Peyer's patch (tissue), 4 donors: ENCODE measurements around the gene ICAM5. TPM values are rescaled to one million over a fixed set of nuclear protein-coding genes. Genes with fewer than 3 reads are reported as not detected.

Experiments
- DNase-seq, 3 donors: peaks; one replicate each; pipeline ENCODE4 v3.0.0-alpha.2; 2017 to 2019
- H3K27ac ChIP-seq, 4 donors: fragments of 200-600 bp; sonication (generic); one replicate each; pipeline ENCODE4 v1.5.1; 2016 to 2019
- H3K27me3 ChIP-seq, 2 donors: fragments of 200-600 bp; sonication (generic); one replicate each; pipeline ENCODE4 v1.5.1; 2019
- H3K36me3 ChIP-seq, 3 donors: fragments of 200-600 bp; sonication (generic); one replicate each; pipeline ENCODE4 v1.5.1; 2016 to 2019
- H3K4me1 ChIP-seq, 4 donors: fragments of 200-600 bp; sonication (generic); one replicate each; pipeline ENCODE4 v1.5.1; 2016 to 2019
- H3K4me3 ChIP-seq, 4 donors: fragments of 200-600 bp; sonication (generic); 1 replicate in 3 of 4; 2 replicates in 1 of 4; pipeline ENCODE4 v1.5.1; 2016 to 2019; ENCODE audit warnings: mild to moderate bottlenecking in 1 of 4
- H3K9me3 ChIP-seq, 4 donors: fragments of 200-600 bp; sonication (generic); one replicate each; pipeline ENCODE4 v1.5.1; 2016 to 2019; ENCODE audit warnings: mild to moderate bottlenecking in 1 of 4
- CTCF ChIP-seq, 6 experiments: fragments of 450-650 bp in 4 of 6; fragments of 200-600 bp in 2 of 6; sonication (generic) in 1 of 6; IDR thresholded peaks; one replicate each; pipeline ENCODE4 v1.5.1; 2017 to 2019; ENCODE audit warnings: antibody characterized with exemption in 6 of 6, mild to moderate bottlenecking in 3 of 6, moderate library complexity in 1 of 6
- POLR2A ChIP-seq, 2 donors: fragments of 450-650 bp; IDR thresholded peaks; one replicate each; pipeline ENCODE4 v1.5.1; 2017; ENCODE audit warnings: antibody characterized with exemption in 2 of 2, mild to moderate bottlenecking in 2 of 2, moderate library complexity in 2 of 2
- total RNA-seq, 4 donors: library from RNA; depleted of rRNA; stranded (reverse); fragments of >200 nt; gene quantifications; one replicate each; pipeline ENCODE4 v1.1.0, GENCODE V29; 2016

ICAM5 gene
- total RNA-seq, 4 donors from 2014 or later = 0.27 TPM; not detected in 3

DNA sequence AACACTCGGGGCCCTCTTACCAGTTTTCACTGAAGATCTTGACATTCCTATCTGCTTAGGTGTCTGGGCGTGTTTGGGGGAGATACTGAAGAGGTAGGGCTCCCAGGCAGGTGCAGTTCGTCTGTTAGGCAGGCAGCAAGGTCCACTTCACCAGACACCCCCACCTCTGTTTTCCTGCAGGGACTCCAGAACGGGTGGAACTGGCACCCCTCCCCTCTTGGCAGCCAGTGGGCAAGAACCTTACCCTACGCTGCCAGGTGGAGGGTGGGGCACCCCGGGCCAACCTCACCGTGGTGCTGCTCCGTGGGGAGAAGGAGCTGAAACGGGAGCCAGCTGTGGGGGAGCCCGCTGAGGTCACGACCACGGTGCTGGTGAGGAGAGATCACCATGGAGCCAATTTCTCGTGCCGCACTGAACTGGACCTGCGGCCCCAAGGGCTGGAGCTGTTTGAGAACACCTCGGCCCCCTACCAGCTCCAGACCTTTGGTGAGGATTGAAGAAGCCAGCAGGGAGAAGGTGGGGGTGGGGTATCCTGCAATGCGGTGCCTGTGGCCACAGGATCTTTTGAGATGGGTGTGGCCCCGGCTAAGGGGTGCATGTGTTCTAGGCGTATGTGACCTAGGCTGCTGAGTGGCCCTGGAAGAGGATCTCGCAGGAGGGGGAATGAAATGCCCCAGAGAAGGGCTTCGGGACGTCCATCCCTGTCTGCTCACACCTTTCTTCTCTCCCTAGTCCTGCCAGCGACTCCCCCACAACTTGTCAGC, 6.3 kb upstream of the ICAM5 start:
- Histone ChIP-seq H3K27me3 (peaks cover 0 to 6% of the 10 kb centered on the region in 2 donors), H3K36me3 (peaks cover 0 to 17% (median 0%) of the 10 kb centered on the region in 3 donors), H3K27ac (no peak overlapping the region), H3K4me1 (peaks cover 0 to 22% (median 21%) of the 10 kb centered on the region in 4 donors), H3K4me3 (no peak overlapping the region), H3K9me3 (no peaks in the 10 kb centered on the region)
- TF ChIP-seq CTCF (IDR thresholded peaks at IDR 0.05) = no peak
- no peak for TF ChIP-seq POLR2A (IDR thresholded peaks at IDR 0.05)
- no peak for DNase-seq

- peaks cover 0 to 17% (median 0%) of the 10 kb centered on the region in 3 donors for H3K36me3 ChIP-seq
- TF ChIP-seq CTCF (IDR thresholded peaks at IDR 0.05) = no peak
- no peak for TF ChIP-seq POLR2A (IDR thresholded peaks at IDR 0.05)
- DNase-seq = no peak
- H3K27ac ChIP-seq = no peak overlapping the region
- H3K4me3 ChIP-seq = no peak overlapping the region
- H3K4me1 ChIP-seq = peaks cover 0 to 30% (median 27%) of the 10 kb centered on the region in 4 donors
- no peaks in the 10 kb centered on the region for H3K9me3 ChIP-seq
- peaks cover 0 to 9% of the 10 kb centered on the region in 2 donors for H3K27me3 ChIP-seq
Observed at GRCh38 chr19:10284065-10284959, 5.4 kb upstream of the ICAM5 start.

GRCh38 chr19:10284960-10285278, 4.8 kb upstream of the ICAM5 start:
- H3K9me3 ChIP-seq = no peaks in the 10 kb centered on the region
- peaks cover 0 to 36% (median 33%) of the 10 kb centered on the region in 4 donors for H3K4me1 ChIP-seq
- no peak for TF ChIP-seq CTCF (IDR thresholded peaks at IDR 0.05)
- no peak for TF ChIP-seq POLR2A (IDR thresholded peaks at IDR 0.05)
- no peak overlapping the region for H3K4me3 ChIP-seq
- no peak overlapping the region for H3K27ac ChIP-seq
- peaks cover 0 to 17% (median 0%) of the 10 kb centered on the region in 3 donors for H3K36me3 ChIP-seq
- no peak for DNase-seq
- H3K27me3 ChIP-seq = peaks cover 0 to 15% of the 10 kb centered on the region in 2 donors

DNA sequence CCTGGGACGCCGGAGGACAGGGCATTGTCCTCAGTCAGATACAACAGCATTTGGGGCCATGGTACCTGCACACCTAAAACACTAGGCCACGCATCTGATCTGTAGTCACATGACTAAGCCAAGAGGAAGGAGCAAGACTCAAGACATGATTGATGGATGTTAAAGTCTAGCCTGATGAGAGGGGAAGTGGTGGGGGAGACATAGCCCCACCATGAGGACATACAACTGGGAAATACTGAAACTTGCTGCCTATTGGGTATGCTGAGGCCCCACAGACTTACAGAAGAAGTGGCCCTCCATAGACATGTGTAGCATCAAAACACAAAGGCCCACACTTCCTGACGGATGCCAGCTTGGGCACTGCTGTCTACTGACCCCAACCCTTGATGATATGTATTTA, 4.4 kb upstream of the ICAM5 start:
- H3K27ac ChIP-seq = no peak overlapping the region
- no peak for DNase-seq
- H3K9me3 ChIP-seq = no peaks in the 10 kb centered on the region
- H3K4me1 ChIP-seq = peaks cover 0 to 41% (median 37%) of the 10 kb centered on the region in 4 donors
- no peak overlapping the region for H3K4me3 ChIP-seq
- TF ChIP-seq CTCF (IDR thresholded peaks at IDR 0.05) (no peak), POLR2A (IDR thresholded peaks at IDR 0.05) (no peak)
- peaks cover 0 to 20% of the 10 kb centered on the region in 2 donors for H3K27me3 ChIP-seq
- peaks cover 0 to 17% (median 0%) of the 10 kb centered on the region in 3 donors for H3K36me3 ChIP-seq

GRCh38 chr19:10286803-10287737, 2.7 kb upstream of the ICAM5 start, which contains the start of gene ICAM4:
Gene ICAM4, plus strand, starts transcription at chr19:10286955. Its CDS starts 58 bp downstream, at chr19:10287013.
- Histone ChIP-seq H3K27me3 (peaks cover 0 to 34% of the 10 kb centered on the region in 2 donors), H3K27ac (peak within 1 kb of the TSS in 2 of 4 donors; percentile 32 to 43), H3K4me1 (peaks cover 0 to 58% (median 53%) of the 10 kb centered on the region in 4 donors), H3K4me3 (peak within 1 kb of the TSS in 3 of 4 donors; percentile 17 to 27 (median 26)), H3K9me3 (no peaks in the 10 kb centered on the region), H3K36me3 (peaks cover 0 to 17% (median 0%) of the 10 kb centered on the region in 3 donors)
- DNase-seq = peak in 2 of 3 donors; percentile 49 to 66
- TF ChIP-seq CTCF (IDR thresholded peaks at IDR 0.05) (no peak), POLR2A (IDR thresholded peaks at IDR 0.05) (no peak)
